K562 (cell line): ENCODE data around the gene VWA2. TPM values are rescaled to one million over a fixed set of nuclear protein-coding genes. Genes with fewer than 3 reads are reported as not detected.
A peak's percentile ranks its signal among the peaks of the same experiment; 100 is the strongest.

ENCODE experiments used
- ATAC-seq: fragments of 200-7000 bp; cut with Tn5 transposase; 3 replicates; pipeline ENCODE4 v1.9.1; 2020; ENCODE audit warnings: moderate library complexity
- BruUV-seq: library from RNA; stranded (reverse); fragments of 400-500 nt; replicated peaks from 2 replicates; lab custom pipeline; 2021; lab: Mats Ljungman, UMichigan
- CTCF ChIA-PET: fragments of 300-600 bp; formaldehyde crosslinking; extraction: SDS; loops from one replicate; lab custom pipeline; 2021; ENCODE audit warnings: low intra/inter-chr PET ratio; lab: Yijun Ruan, JAX
- POLR2A ChIA-PET: fragments of 300-600, 350-650 bp; sonication (Branson Sonifier 250); formaldehyde crosslinking; extraction: SDS; loops from one replicate; lab custom pipeline; 2021; ENCODE audit warnings: antibody characterized with exemption, inconsistent platforms; lab: Yijun Ruan, JAX
- DNase-seq, 4 experiments: peaks; one replicate each; pipeline versions ENCODE4 v3.0.0 to v3.0.0-alpha.2; 2011 to 2018; ENCODE audit warnings: low spot score in 3 of 4, mixed read lengths in 3 of 4; ENCODE audit errors: extremely low read depth in 1 of 4
- FAIRE-seq: peaks from 2 replicates; lab custom pipeline; 2011; peaks lifted over from hg19 to GRCh38; lab: Jason Lieb, UNC
- H2AFZ ChIP-seq: 2 replicates; pipeline ENCODE4 v1.6.0; 2011; ENCODE audit warnings: low read depth, low read length, control low read depth, inconsistent platforms
- H3K27ac ChIP-seq: fragments of 200-600 bp; 3 replicates; pipeline ENCODE4 v1.8.0; 2011; ENCODE audit warnings: low read depth, mild to moderate bottlenecking, control low read depth, inconsistent platforms, low read length, moderate library complexity, mixed read lengths; ENCODE audit errors: extremely low read depth
- H3K27me3 ChIP-seq, 2 experiments: fragments of 300-600 bp in 1 of 2; 2 replicates in 1 of 2; 3 replicates in 1 of 2; pipeline versions ENCODE4 v1.6.0 to v1.8.0; 2011; ENCODE audit warnings: inconsistent platforms in 2 of 2, low read length in 2 of 2, mild to moderate bottlenecking in 1 of 2, mixed read lengths in 1 of 2, moderate library complexity in 1 of 2; ENCODE audit not compliant: control insufficient read depth in 2 of 2, insufficient read depth in 2 of 2
- H3K36me3 ChIP-seq: fragments of 300-600 bp; 3 replicates; pipeline ENCODE4 v1.8.0; 2011; ENCODE audit warnings: mild to moderate bottlenecking, low read length, inconsistent platforms; ENCODE audit not compliant: control insufficient read depth, insufficient read depth
- H3K4me1 ChIP-seq, 2 experiments: fragments of 200-600 bp in 1 of 2; replicated peaks in 1 of 2; 2 replicates in 1 of 2; 3 replicates in 1 of 2; pipeline versions ENCODE4 v1.5.1 to v1.8.0; 2011; ENCODE audit warnings: inconsistent platforms in 2 of 2, low read length in 2 of 2, mild to moderate bottlenecking in 1 of 2, mixed read lengths in 1 of 2, moderate library complexity in 1 of 2; ENCODE audit not compliant: control insufficient read depth in 2 of 2, insufficient read depth in 2 of 2
- H3K4me2 ChIP-seq: 2 replicates; pipeline ENCODE4 v1.6.1; 2011; ENCODE audit warnings: low read length, control low read depth, inconsistent platforms, mixed read lengths; ENCODE audit not compliant: insufficient read depth
- H3K4me3 ChIP-seq: fragments of 200-600 bp; sonication (generic), shearing (Covaris generic); 2 replicates; pipeline ENCODE4 v1.5.1; 2016; ENCODE audit warnings: control low read depth, inconsistent platforms
- H3K79me2 ChIP-seq: fragments of 200-600 bp; 3 replicates; pipeline ENCODE4 v1.8.0; 2011; ENCODE audit warnings: low read length, inconsistent platforms; ENCODE audit not compliant: control insufficient read depth, insufficient read depth
- H3K9ac ChIP-seq, 2 experiments: 2 replicates each; pipeline versions ENCODE4 v1.6.0 to v1.6.1; 2011; ENCODE audit warnings: low read depth in 2 of 2, low read length in 2 of 2, control low read depth in 1 of 2, inconsistent platforms in 1 of 2, mild to moderate bottlenecking in 1 of 2, mixed read lengths in 1 of 2; ENCODE audit not compliant: insufficient read depth in 1 of 2
- H3K9me1 ChIP-seq: one replicate; pipeline ENCODE4 v1.6.0; 2011; ENCODE audit warnings: inconsistent platforms, mild to moderate bottlenecking, low read length, moderate library complexity; ENCODE audit not compliant: control insufficient read depth, insufficient read depth
- H3K9me3 ChIP-seq: replicated peaks from 2 replicates; pipeline ENCODE4 v1.5.1; 2011; ENCODE audit warnings: low read depth, low read length, inconsistent platforms; ENCODE audit not compliant: control insufficient read depth, insufficient read depth
- H4K20me1 ChIP-seq: replicated peaks from 2 replicates; pipeline ENCODE4 v1.6.1; 2011; ENCODE audit warnings: low read length, inconsistent platforms, mixed read lengths; ENCODE audit not compliant: control insufficient read depth, insufficient read depth
- ARNT ChIP-seq, 2 experiments: fragments of 450-650 bp; IDR thresholded peaks; 2 replicates each; pipeline ENCODE4 v1.6.1; 2016; ENCODE audit warnings: mild to moderate bottlenecking in 1 of 2
- CBX2 ChIP-seq: fragments of 200-600 bp; sonication (generic); IDR thresholded peaks from one replicate; pipeline ENCODE4 v1.6.1; 2012; ENCODE audit warnings: mild to moderate bottlenecking, low read length, inconsistent platforms; ENCODE audit not compliant: insufficient read depth, poor library complexity, severe bottlenecking
- NFYB ChIP-seq: IDR thresholded peaks from 2 replicates; pipeline ENCODE4 v1.6.1; 2011; ENCODE audit warnings: mild to moderate bottlenecking, moderate library complexity; ENCODE audit not compliant: insufficient read length; ENCODE audit errors: extremely low read depth
- PHF20 ChIP-seq: fragments of 450-650 bp; IDR thresholded peaks from 2 replicates; pipeline ENCODE4 v1.6.1; 2018; ENCODE audit not compliant: partially characterized antibody
- SRSF3 ChIP-seq: fragments of 200-400 bp; formaldehyde crosslinking; IDR thresholded peaks from 2 replicates; pipeline ENCODE4 v1.6.1; 2016; ENCODE audit warnings: mild to moderate bottlenecking, low read length, moderate library complexity; ENCODE audit not compliant: insufficient read depth
- ZNF764 ChIP-seq: fragments of 250-450 bp; sonication (Bioruptor Pico); IDR thresholded peaks from 2 replicates; pipeline ENCODE4 v1.4.0; 2020; ENCODE audit warnings: low read depth, mild to moderate bottlenecking, moderate library complexity
- WGBS: fragments of 100-300 bp; shearing (Covaris generic); methylation state at CpG from one replicate; pipeline ENCODE4 v1.1.6; 2016; ENCODE audit warnings: low coverage, mixed read lengths; ENCODE audit not compliant: insufficient coverage; ENCODE audit errors: missing lambda C conversion rate; 5-methylcytosine and 5-hydroxymethylcytosine counted together
- in situ Hi-C: fragments of 300-500 bp; cut with MboI; formaldehyde crosslinking; loops from 4 replicates; pipeline ENCODE4 v1.15.0; 2018; ENCODE audit warnings: inconsistent platforms, mixed read lengths
- intact Hi-C: fragments of 100-400 bp; cut with micrococcal nuclease; formaldehyde crosslinking; loops from 2 replicates; pipeline ENCODE4 v1.14.2; 2022
- polyA plus RNA-seq, 8 experiments: library from polyadenylated mRNA; depleted of rRNA in 4 of 8; stranded (reverse) in 5 of 8; unstranded in 3 of 8; fragments of >200 nt; fragmentation: Nextera tagmentation in 2 of 8; fragmentation: Illumina TruSeq in 1 of 8; extraction: Ambion mirVana in 2 of 8; extraction: Trizol in 1 of 8; gene quantifications; 2 replicates each; pipeline versions ENCODE4 v1.2.1 to v1.2.3, GENCODE V29; 2011 to 2014; ENCODE audit warnings: inconsistent platforms in 1 of 8, missing spikeins in 1 of 8
- total RNA-seq, 7 experiments: library from RNA; depleted of rRNA in 6 of 7; stranded (reverse); fragments of >200 nt in 6 of 7; fragmentation: Illumina TruSeq in 2 of 7; extraction: Trizol in 2 of 7; gene quantifications; 2 replicates each; pipeline versions ENCODE4 v1.2.1 to v1.2.3, GENCODE V29; 2011 to 2021; ENCODE audit warnings: low replicate concordance in 1 of 7
- TF ChIP-seq, protein P1 (sequence below): fragments of 450-650 bp; IDR thresholded peaks from 2 replicates; pipeline ENCODE4 v1.6.1; 2016; ENCODE audit warnings: borderline replicate concordance

The VWA2 gene
- total and polyA plus RNA-seq, 9 of the 15 experiments (the other 6 are each of a cell fraction or from before 2014, with no cell fraction given), result not detected

DNA sequence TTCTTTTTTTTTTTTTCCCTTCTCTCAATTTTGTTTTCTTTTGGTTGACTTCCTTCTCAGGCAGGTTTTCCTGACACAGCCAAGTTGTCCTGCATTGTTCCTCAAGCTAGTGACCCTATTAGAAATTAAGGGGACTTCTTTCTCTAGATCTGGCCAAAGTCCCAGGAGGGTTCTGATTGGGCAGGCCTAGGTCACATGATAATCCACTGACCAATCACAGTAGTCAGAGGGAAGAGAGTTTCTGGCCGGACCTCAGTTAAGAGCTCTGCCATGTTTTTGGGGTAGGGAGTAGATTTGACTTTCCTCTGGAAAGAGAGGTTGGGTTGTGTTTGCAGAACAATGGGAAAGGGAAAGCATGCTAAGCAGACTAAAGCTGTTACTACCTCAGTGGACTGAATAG is 16.2 kb downstream of the VWA2 start:
- no peak overlapping the region for H3K27ac ChIP-seq
- no peaks in the 10 kb centered on the region for H3K9me3 ChIP-seq
- TF ChIP-seq SRSF3, result no peak
- TF ChIP-seq NFYB, result peak; percentile 19
- TF ChIP-seq CBX2, result no peak
- no peak for TF ChIP-seq ARNT (IDR thresholded peaks at IDR 0.05)
- H3K79me2 ChIP-seq, result no peaks in the 10 kb centered on the region
- no peak overlapping the region for H3K4me3 ChIP-seq
- ChIA-PET CTCF (no interaction called here), POLR2A (no interaction called here)
- ATAC-seq, result no peak
- no peak overlapping the region for H3K9ac ChIP-seq
- no peaks in the 10 kb centered on the region for H4K20me1 ChIP-seq
- no TSS peak for BruUV-seq
- intact Hi-C loops (no loop called here), in situ Hi-C loops (no loop called here)
- no peaks in the 10 kb centered on the region for H3K4me1 ChIP-seq
- DNase-seq, result peak in 3 of 4 experiments; percentile 20 to 26 (median 23)
- no peaks in the 10 kb centered on the region for H3K9me1 ChIP-seq
- no peaks in the 10 kb centered on the region for H3K27me3 ChIP-seq
- no peak for FAIRE-seq
- H3K4me2 ChIP-seq, result no peak overlapping the region
- 0% methylated on average over 1 of the region's 1 CpG for WGBS
- H2AFZ ChIP-seq, result no peak overlapping the region
- no peaks in the 10 kb centered on the region for H3K36me3 ChIP-seq

DNA sequence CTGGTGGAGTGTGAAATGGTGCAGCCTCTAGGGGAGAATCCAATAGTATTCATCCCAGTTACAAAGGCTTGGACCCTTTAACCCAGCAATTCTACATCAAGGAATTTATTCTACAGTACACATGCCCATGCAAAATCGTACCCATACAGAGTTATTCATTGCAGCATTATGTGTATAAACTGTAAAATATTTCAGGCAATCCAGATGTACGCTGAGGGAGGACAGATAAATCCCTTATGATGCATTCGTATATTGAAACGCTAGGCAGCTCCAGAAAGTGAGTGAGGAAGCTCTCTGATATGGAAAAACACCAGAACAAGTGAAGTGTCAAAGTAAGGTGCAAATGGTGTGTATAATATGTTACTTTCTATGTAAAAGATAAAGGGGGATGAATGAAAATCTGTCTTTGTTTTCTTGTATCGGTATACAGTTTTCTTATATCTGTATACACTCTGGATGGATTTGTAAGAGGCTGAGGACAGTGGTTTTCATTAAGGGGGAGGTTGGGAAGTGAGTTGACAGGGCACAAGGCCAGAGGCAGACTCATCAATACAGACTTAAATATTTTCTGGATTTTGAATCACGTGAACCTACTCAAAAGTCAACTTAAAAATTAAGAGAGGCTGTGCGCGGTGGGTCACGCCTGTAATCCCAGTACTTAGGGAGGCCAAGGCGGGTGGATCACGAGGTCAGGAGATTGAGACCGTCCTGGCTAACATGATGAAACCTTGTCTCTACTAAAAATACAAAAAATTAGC is 17.1 kb downstream of the VWA2 start:
- no peak overlapping the region for H3K9ac ChIP-seq
- H3K9me3 ChIP-seq, result no peaks in the 10 kb centered on the region
- H3K36me3 ChIP-seq, result no peaks in the 10 kb centered on the region
- FAIRE-seq, result no peak
- no peak overlapping the region for H3K27ac ChIP-seq
- H3K79me2 ChIP-seq, result no peaks in the 10 kb centered on the region
- ATAC-seq, result no peak
- intact Hi-C loops, result no loop called here
- ChIA-PET POLR2A (no interaction called here), CTCF (no interaction called here)
- H3K27me3 ChIP-seq, result no peaks in the 10 kb centered on the region
- in situ Hi-C loops, result no loop called here
- BruUV-seq, result no TSS peak
- TF ChIP-seq ZNF764 (CRISPR knock-in tag) (no peak), PHF20 (no peak)
- TF ChIP-seq, protein P1, sequence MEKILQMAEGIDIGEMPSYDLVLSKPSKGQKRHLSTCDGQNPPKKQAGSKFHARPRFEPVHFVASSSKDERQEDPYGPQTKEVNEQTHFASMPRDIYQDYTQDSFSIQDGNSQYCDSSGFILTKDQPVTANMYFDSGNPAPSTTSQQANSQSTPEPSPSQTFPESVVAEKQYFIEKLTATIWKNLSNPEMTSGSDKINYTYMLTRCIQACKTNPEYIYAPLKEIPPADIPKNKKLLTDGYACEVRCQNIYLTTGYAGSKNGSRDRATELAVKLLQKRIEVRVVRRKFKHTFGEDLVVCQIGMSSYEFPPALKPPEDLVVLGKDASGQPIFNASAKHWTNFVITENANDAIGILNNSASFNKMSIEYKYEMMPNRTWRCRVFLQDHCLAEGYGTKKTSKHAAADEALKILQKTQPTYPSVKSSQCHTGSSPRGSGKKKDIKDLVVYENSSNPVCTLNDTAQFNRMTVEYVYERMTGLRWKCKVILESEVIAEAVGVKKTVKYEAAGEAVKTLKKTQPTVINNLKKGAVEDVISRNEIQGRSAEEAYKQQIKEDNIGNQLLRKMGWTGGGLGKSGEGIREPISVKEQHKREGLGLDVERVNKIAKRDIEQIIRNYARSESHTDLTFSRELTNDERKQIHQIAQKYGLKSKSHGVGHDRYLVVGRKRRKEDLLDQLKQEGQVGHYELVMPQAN, result no peak
- DNase-seq, result no peak
- no peak overlapping the region for H3K4me3 ChIP-seq
- H3K4me1 ChIP-seq, result no peaks in the 10 kb centered on the region
- no peak overlapping the region for H2AFZ ChIP-seq
- no peaks in the 10 kb centered on the region for H4K20me1 ChIP-seq
- H3K9me1 ChIP-seq, result no peaks in the 10 kb centered on the region
- H3K4me2 ChIP-seq, result no peak overlapping the region
- WGBS, result 8% methylated on average over 12 of the region's 12 CpGs
